GM21390 (cell line): Measurements from ENCODE around the gene THSD7A.

ENCODE experiments used
- ATAC-seq: cut with Tn5 transposase; IDR thresholded peaks from one replicate; pipeline ENCODE4 v1.9.1; 2021; ENCODE audit not compliant: unreplicated experiment

The THSD7A gene

GRCh38 chr7:11648101-11648500 lies 183.9 kb downstream of the THSD7A start:
- no peak for ATAC-seq

- ATAC-seq, result no peak
Observed at GRCh38 chr7:11642841-11643240, 189.2 kb downstream of the THSD7A start.

- no peak for ATAC-seq
Observed at GRCh38 chr7:11642276-11642675, 189.7 kb downstream of the THSD7A start.

- ATAC-seq, result no peak
Observed at GRCh38 chr7:11638011-11638774, 193.8 kb downstream of the THSD7A start.

GRCh38 chr7:11636274-11636673 lies 195.7 kb downstream of the THSD7A start:
- ATAC-seq, result no peak

GRCh38 chr7:11633310-11633709 lies 198.7 kb downstream of the THSD7A start:
- ATAC-seq, result no peak

GRCh38 chr7:11630355-11630754 lies 201.6 kb downstream of the THSD7A start:
- no peak for ATAC-seq

- no peak for ATAC-seq
Observed at GRCh38 chr7:11625669-11626068, 206.3 kb downstream of the THSD7A start.

GRCh38 chr7:11623093-11623678 lies 208.8 kb downstream of the THSD7A start:
- no peak for ATAC-seq

- no peak for ATAC-seq
Observed at GRCh38 chr7:11620406-11621253, 211.4 kb downstream of the THSD7A start.

GRCh38 chr7:11616466-11616865 lies 215.5 kb downstream of the THSD7A start:
- ATAC-seq, result no peak

- ATAC-seq, result no peak
Observed at GRCh38 chr7:11615174-11615573, 216.8 kb downstream of the THSD7A start.

GRCh38 chr7:11613292-11613930 lies 218.6 kb downstream of the THSD7A start:
- ATAC-seq, result peak; percentile 94

GRCh38 chr7:11612737-11613136 lies 219.3 kb downstream of the THSD7A start:
- no peak for ATAC-seq

- no peak for ATAC-seq
Observed at GRCh38 chr7:11609096-11609670, 222.8 kb downstream of the THSD7A start.

- no peak for ATAC-seq
Observed at GRCh38 chr7:11607686-11608085, 224.3 kb downstream of the THSD7A start.

- ATAC-seq, result no peak
Observed at GRCh38 chr7:11605749-11606148, 226.2 kb downstream of the THSD7A start.

- ATAC-seq, result no peak
Observed at GRCh38 chr7:11604505-11604904, 227.5 kb downstream of the THSD7A start.

GRCh38 chr7:11601761-11602160 lies 230.2 kb downstream of the THSD7A start:
- ATAC-seq, result no peak

- no peak for ATAC-seq
Observed at GRCh38 chr7:11593322-11593721, 238.7 kb downstream of the THSD7A start.

- no peak for ATAC-seq
Observed at GRCh38 chr7:11592699-11593098, 239.3 kb downstream of the THSD7A start.
